Caco-2 (cell line): ENCODE results near the gene CNOT1. TPM values are rescaled to one million over a fixed set of nuclear protein-coding genes. Genes with fewer than 3 reads are reported as not detected.
A peak's percentile ranks its signal among the peaks of the same experiment; 100 is the strongest.

Experiments
- BruUV-seq: library from RNA; stranded (reverse); fragments of 400-500 nt; replicated peaks from 2 replicates; lab custom pipeline; 2021; lab: Mats Ljungman, UMichigan
- CTCF ChIA-PET: fragments of 300-600 bp; sonication (Branson Sonifier 250); formaldehyde crosslinking; loops from one replicate; lab custom pipeline; 2022; ENCODE audit warnings: antibody characterized with exemption; lab: Charles Lee
- POLR2A ChIA-PET: fragments of 300-600 bp; sonication (Branson Sonifier 250); formaldehyde crosslinking; loops from one replicate; lab custom pipeline; 2022; ENCODE audit warnings: antibody characterized with exemption; lab: Charles Lee
- DNase-seq, 2 experiments: peaks; one replicate each; pipeline versions ENCODE4 v3.0.0 to v3.0.0-alpha.2; 2020 to 2022
- H3K27me3 ChIP-seq: replicated peaks from 2 replicates; pipeline ENCODE4 v1.6.0; 2011; ENCODE audit warnings: low read length; ENCODE audit not compliant: control insufficient read depth, insufficient read depth
- H3K36me3 ChIP-seq: 2 replicates; pipeline ENCODE4 v1.5.1; 2011; ENCODE audit warnings: low read length; ENCODE audit not compliant: control insufficient read depth, insufficient read depth
- H3K4me1 ChIP-seq: fragments of 250-450 bp; sonication (Bioruptor Pico); 2 replicates; pipeline ENCODE4 v1.5.1; 2020; ENCODE audit warnings: mild to moderate bottlenecking
- H3K4me3 ChIP-seq: 2 replicates; pipeline ENCODE4 v1.5.1; 2011; ENCODE audit warnings: low read depth, mild to moderate bottlenecking, control low read depth, low read length
- H3K9me3 ChIP-seq: fragments of 250-450 bp; sonication (Bioruptor Pico); 2 replicates; pipeline ENCODE4 v1.5.1; 2020; ENCODE audit warnings: mild to moderate bottlenecking, moderate library complexity
- H3K27ac Mint-ChIP-seq: one replicate; pipeline ENCODE4 v1.8.0; 2022; ENCODE audit warnings: mixed read lengths; ENCODE audit not compliant: unreplicated experiment
- H3K27me3 Mint-ChIP-seq: one replicate; pipeline ENCODE4 v1.8.0; 2022; ENCODE audit warnings: mixed read lengths; ENCODE audit not compliant: insufficient read depth, unreplicated experiment
- H3K36me3 Mint-ChIP-seq: one replicate; pipeline ENCODE4 v1.8.0; 2022; ENCODE audit warnings: mild to moderate bottlenecking, mixed read lengths; ENCODE audit not compliant: insufficient read depth, unreplicated experiment
- H3K4me1 Mint-ChIP-seq: one replicate; pipeline ENCODE4 v1.8.0; 2022; ENCODE audit warnings: low read depth, mixed read lengths; ENCODE audit not compliant: unreplicated experiment
- H3K4me3 Mint-ChIP-seq: one replicate; pipeline ENCODE4 v1.8.0; 2022; ENCODE audit warnings: mild to moderate bottlenecking, moderate library complexity, mixed read lengths; ENCODE audit not compliant: unreplicated experiment
- H3K9me3 Mint-ChIP-seq: one replicate; pipeline ENCODE4 v1.8.0; 2022; ENCODE audit warnings: mixed read lengths; ENCODE audit not compliant: unreplicated experiment
- CTCF ChIP-seq, 2 experiments: fragments of 200-600 bp in 1 of 2; IDR thresholded peaks; 1 replicate in 1 of 2; 2 replicates in 1 of 2; pipeline versions ENCODE4 v1.5.1 to v1.8.0; 2011 to 2022; ENCODE audit warnings: antibody characterized with exemption in 1 of 2, control low read depth in 1 of 2, inconsistent platforms in 1 of 2, low read depth in 1 of 2, low read length in 1 of 2, mild to moderate bottlenecking in 1 of 2, moderate library complexity in 1 of 2; ENCODE audit not compliant: insufficient read depth in 1 of 2, severe bottlenecking in 1 of 2, unreplicated experiment in 1 of 2
- intact Hi-C: fragments of 100-400 bp; cut with micrococcal nuclease; formaldehyde crosslinking; loops from one replicate; pipeline ENCODE4 v1.10.0; 2022; ENCODE audit not compliant: unreplicated experiment
- total RNA-seq: library from RNA; stranded (reverse); gene quantifications from 2 replicates; pipeline ENCODE4 v1.2.3, GENCODE V29; 2022

CNOT1 gene
- total RNA-seq, 1 experiment from 2014 or later, result 413 TPM

DNA sequence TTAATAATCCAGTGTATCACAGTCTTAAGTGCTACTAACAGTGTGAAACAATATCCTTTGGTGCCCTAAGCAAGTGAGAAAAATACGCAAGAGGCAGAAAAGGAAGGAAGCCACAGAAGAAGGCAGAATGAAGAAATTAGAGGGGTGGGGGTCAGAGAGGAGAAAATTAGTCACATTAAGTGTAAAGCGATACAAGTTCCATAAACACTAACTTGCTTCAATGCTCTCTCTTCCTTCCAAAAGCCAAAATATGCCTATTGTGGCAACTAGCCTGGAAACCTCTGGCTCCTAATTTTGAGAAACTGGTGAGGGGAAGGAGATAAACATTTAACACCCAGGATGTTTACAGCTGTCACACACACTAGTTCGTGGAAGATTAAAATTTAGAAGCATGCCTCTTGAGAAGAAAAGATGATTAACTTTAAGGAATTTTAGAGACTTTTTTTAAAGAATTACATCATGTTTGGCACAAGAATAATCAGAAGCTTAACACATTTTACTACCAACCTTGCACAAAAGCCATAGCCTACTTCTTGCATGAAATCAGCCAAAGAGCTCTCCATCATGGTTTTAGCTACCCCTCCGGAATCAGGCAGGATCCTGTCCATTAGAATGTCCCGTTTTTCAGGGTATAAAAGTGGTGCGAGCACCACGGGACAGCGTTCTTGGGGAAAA lies 44.7 kb downstream of the CNOT1 start:
- Histone ChIP-seq H3K4me3 (no peak overlapping the region), H3K4me1 (no peaks in the 10 kb centered on the region), H3K27me3 (no peaks in the 10 kb centered on the region), H3K36me3 (peaks cover 3% of the 10 kb centered on the region), H3K9me3 (no peaks in the 10 kb centered on the region)
- intact Hi-C loops, result no loop called here
- Mint-ChIP-seq H3K27me3 (no peaks in the 10 kb centered on the region), H3K36me3 (peaks cover 99% of the 10 kb centered on the region), H3K27ac (no peak overlapping the region), H3K9me3 (no peaks in the 10 kb centered on the region), H3K4me3 (no peak overlapping the region), H3K4me1 (no peaks in the 10 kb centered on the region)
- TF ChIP-seq CTCF (IDR thresholded peaks at IDR 0.05; ENCODE audit: insufficient read depth in 1 of 2, low read depth in 1 of 2, low read length in 1 of 2, severe bottlenecking in 1 of 2, unreplicated experiment in 1 of 2), result no peak
- TSS peak; percentile 16 for BruUV-seq
- POLR2A ChIA-PET, result no interaction called here
- no peak for DNase-seq
- CTCF ChIA-PET, result interaction anchor here (0.6 to 1.0 kb wide), 2 partner anchors 38 to 76 kb away, joined by 4 read pairs; no protein-coding TSS in a partner anchor

DNA sequence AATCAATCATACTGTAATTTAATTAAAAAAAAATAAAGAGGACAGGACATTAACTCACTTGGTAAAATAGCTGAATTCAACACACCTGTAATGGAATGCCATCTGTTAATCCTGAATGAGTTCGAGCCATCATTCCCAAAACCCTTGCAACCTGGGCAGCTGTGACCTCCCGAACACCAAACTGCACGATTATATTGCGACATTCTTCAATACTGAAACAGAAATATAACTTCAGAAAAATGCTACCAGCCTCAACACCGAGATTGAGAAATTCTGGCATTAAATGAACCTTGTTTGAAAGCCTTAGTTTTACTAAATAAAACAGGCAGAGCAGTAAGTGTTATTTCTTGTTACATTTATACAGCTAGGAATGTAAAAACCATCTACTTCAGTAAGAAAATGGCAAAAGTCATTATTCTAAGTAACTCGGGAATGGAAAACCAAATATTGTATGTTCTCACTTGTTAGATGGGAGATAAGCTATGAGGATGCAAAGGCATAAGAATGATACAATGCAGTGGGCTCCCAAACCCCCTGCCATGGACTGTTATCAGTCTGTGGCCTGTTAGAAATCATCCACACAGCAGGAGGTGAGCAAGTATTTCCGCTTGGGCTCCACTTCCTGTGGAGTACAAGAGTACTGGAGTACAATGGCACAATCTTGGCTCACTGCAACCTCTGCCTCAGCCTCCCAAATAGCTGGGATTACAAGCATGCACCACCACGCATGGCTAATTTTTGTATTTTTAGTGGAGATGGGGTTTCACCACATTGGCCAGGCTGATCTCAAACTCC lies 46.5 kb downstream of the CNOT1 start:
- Mint-ChIP-seq H3K9me3 (no peaks in the 10 kb centered on the region), H3K27ac (no peak overlapping the region), H3K27me3 (no peaks in the 10 kb centered on the region), H3K36me3 (peaks cover 99% of the 10 kb centered on the region), H3K4me1 (no peaks in the 10 kb centered on the region), H3K4me3 (no peak overlapping the region)
- ChIA-PET CTCF (interaction anchor here (0.6 to 0.7 kb wide), 3 partner anchors 51 to 70 kb away, joined by 3 to 4 read pairs (median 3); partner anchors contain the start of gene SETD6), POLR2A (no interaction called here)
- intact Hi-C loops, result no loop called here
- no TSS peak for BruUV-seq
- Histone ChIP-seq H3K4me1 (no peaks in the 10 kb centered on the region), H3K27me3 (no peaks in the 10 kb centered on the region), H3K9me3 (no peaks in the 10 kb centered on the region), H3K4me3 (no peak overlapping the region), H3K36me3 (peaks cover 3% of the 10 kb centered on the region)
- TF ChIP-seq CTCF (IDR thresholded peaks at IDR 0.05; ENCODE audit: insufficient read depth in 1 of 2, low read depth in 1 of 2, low read length in 1 of 2, severe bottlenecking in 1 of 2, unreplicated experiment in 1 of 2), result no peak
- DNase-seq, result no peak

DNA sequence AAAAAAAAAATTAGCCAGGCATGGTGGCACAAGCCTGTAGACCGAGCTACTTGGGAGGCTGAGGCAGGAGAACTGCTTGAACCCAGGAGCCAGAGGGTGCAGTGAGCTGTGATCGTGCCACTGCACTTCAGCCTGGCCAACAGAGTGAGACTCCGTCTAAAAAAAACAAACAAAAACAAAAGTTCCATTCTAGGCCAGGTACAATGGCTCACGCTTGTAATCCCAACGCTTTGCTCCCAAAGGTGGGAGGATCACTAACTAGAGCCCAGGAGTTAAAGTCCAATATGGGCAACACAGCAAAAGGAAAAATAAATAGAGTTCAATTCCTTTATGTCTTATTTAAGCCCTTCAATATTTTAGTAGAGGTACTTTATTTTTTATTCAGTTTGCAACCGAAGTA lies 47.5 kb downstream of the CNOT1 start:
- CTCF ChIA-PET, result no interaction called here

More for the DNA sequence above, 47.5 kb downstream of the CNOT1 start:
- Histone ChIP-seq H3K4me1 (no peaks in the 10 kb centered on the region), H3K4me3 (no peak overlapping the region), H3K36me3 (peaks cover 3% of the 10 kb centered on the region), H3K9me3 (no peaks in the 10 kb centered on the region), H3K27me3 (no peaks in the 10 kb centered on the region)
- H3K27me3 Mint-ChIP-seq, result no peaks in the 10 kb centered on the region
- H3K9me3 Mint-ChIP-seq, result no peaks in the 10 kb centered on the region
- intact Hi-C loops, result no loop called here
- no TSS peak for BruUV-seq
- no peak overlapping the region for H3K4me3 Mint-ChIP-seq
- POLR2A ChIA-PET, result no interaction called here
- no peaks in the 10 kb centered on the region for H3K4me1 Mint-ChIP-seq
- DNase-seq, result no peak
- peaks cover 99% of the 10 kb centered on the region for H3K36me3 Mint-ChIP-seq
- no peak for TF ChIP-seq CTCF (IDR thresholded peaks at IDR 0.05; ENCODE audit: insufficient read depth in 1 of 2, low read depth in 1 of 2, low read length in 1 of 2, severe bottlenecking in 1 of 2, unreplicated experiment in 1 of 2)
- H3K27ac Mint-ChIP-seq, result no peak overlapping the region
